Ammon's horn (tissue), 1 donor: Measurements from ENCODE around the gene ADAP1.
"Not testable (repeated sequence)": the region's sequence is repeated elsewhere in the genome, so short reads cannot be mapped to it uniquely, and the experiment has no call there.

Experiments used
- DNase-seq: peaks from one replicate; pipeline ENCODE4 v3.0.0-alpha.2; 2016; ENCODE audit warnings: low spot score

Gene ADAP1, protein sequence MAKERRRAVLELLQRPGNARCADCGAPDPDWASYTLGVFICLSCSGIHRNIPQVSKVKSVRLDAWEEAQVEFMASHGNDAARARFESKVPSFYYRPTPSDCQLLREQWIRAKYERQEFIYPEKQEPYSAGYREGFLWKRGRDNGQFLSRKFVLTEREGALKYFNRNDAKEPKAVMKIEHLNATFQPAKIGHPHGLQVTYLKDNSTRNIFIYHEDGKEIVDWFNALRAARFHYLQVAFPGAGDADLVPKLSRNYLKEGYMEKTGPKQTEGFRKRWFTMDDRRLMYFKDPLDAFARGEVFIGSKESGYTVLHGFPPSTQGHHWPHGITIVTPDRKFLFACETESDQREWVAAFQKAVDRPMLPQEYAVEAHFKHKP

GRCh38 chr7:954330-955238, at the start of gene ADAP1:
ADAP1 (minus strand) TSS chr7:954680; CDS start chr7:954477, 203 bp downstream.
- DNase-seq = peak; percentile 61

GRCh38 chr7:1002445-1002844, 48.0 kb upstream of the ADAP1 start:
- DNase-seq = not testable (repeated sequence)

DNA sequence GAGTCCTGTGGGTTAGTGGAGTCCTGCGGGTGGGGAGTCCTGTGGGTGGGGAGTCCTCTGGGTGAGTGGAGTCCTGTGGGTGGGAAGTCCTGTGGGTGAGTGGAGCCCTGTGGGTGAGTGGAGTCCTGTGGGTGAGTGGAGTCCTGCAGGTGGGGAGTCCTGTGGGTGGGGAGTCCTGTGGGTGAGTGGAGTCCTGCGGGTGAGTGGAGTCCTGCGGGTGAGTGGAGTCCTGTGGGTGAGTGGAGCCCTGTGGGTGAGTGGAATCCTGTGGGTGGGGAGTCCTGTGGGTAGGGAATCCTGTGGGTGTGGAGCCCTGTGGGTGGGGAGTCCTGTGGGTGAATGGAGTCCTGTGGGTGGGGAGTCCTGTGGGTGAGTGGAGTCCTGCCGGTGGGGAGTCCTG, 47.5 kb upstream of the ADAP1 start:
- not testable (repeated sequence) for DNase-seq

GRCh38 chr7:1001069-1001770, 46.7 kb upstream of the ADAP1 start:
- not testable (repeated sequence) for DNase-seq

DNA sequence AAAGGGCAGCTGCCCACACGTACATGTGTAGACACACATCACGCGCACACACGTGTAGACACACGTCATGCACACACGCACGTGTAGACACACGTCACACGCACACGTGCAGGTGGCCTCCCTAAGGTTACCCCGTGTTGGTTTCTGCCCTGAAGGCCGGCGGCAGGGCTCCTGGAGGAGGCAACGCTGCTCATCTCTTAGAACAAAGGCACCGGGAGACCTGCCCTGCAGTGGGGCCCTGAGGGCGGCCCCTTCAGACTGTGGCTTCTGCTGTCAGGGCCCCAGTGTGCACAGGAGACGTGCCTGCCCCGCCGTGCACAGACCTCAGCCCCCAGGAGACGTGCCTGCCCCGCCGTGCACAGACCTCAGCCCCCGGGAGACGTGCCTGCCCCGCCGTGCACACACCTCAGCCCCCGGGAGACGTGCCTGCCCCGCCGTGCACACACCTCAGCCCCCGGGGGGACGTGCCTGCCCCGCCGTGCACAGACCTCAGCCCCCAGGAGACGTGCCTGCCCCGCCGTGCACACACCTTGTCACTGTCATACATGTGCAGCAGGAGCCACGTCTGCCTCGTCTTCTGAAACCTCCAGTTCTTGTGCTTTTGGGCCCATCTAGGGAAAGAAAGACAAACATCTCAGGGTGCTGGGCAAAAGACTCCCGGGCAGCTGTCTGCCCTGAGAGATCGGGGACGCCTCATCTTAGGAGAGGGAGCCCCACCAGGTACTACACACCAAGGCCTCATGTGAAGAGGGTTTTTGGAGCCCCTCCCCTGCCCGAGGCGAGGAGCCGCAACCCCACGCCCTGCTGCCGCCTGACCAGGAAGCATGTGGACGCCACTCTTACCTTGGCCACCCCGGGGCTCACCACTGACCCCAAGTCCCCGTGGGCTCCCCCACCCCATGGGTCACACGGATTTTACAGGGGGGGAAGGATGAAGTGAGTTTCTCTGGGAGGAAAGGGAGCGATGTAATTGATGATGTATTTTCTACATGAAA, 45.8 kb upstream of the ADAP1 start:
- no peak for DNase-seq

DNA sequence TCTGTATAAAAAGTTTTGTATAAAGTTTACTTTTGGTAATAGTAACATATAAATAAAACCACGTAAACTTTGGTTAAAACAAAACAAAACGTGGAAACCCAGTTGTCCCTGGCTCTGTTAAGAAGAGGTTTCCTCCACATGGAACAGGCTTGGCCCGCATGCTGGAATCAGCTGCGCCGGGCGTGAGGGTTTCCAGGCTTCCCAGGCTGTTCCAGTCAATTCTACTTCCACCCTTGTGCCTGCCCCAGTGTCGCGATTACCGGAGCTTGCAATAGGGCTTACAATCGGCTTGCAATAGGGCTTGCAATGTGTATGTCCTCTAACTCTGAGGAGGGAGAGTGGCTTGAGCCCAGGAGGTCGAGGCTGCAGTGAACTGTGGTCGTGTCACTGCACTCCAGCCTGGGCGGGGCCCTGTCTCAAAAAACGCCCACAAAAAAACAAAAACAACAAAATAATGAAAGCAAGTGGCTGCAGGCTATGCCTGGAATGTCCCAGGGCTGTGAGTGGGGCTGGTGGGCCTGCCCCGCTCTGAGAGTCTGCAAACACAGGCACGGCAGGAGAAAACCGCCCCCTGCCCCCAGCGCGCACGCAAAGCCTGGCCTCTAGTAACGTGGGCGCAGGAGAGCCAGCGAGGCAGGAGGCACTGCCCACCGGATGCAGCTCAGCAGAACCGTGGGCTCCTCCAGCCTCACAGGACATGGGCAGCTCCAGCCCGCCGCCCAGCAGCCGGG, 44.8 kb upstream of the ADAP1 start:
- DNase-seq = no peak

DNA sequence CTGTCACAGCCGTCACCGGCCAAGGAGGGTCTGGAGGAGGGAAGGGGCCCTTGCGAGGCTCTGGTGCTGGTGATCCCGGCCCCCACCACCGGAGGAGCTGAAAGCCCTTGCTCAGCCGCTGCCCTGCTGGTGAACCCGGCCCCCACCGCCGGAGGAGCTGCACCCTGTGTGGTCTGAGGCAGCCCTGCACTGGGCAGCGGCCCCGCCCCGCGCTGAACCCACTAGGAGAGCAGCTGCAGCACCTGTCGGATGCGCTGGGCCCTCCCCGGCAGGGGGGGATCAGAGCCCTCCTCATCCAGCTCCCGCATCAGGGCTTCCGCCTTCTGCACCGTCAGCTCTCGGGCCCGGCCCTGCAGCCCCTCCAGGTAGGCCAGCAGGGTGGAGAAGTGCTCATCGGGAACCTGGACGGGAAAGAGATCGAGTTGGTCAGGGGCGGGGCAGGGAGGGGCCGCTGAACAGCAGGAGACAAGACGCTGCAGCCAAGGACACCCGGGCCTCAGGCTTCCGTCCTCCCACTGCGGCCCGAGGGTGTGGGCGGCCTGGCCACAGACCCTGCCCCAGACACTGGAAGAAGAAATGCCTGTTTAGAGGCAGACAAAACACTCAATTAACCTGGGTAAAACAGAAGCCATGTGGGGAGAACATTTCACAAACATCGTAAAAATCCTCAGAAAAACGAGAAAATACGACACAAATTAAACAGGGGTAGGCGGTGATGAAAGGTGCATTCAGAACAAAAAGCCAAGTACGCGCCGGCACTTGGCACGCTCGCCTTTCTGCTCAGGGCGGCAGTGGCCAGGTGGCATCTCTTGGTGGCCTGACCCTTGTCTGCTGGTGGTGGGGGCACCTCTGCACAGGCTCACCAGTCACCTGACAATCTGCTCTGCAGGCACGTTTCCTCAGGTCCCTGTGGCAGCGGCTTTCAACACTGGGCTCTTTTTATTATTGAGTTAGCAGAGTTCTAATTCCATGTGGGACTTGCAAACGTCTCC, 43.2 kb upstream of the ADAP1 start:
- DNase-seq = no peak

DNA sequence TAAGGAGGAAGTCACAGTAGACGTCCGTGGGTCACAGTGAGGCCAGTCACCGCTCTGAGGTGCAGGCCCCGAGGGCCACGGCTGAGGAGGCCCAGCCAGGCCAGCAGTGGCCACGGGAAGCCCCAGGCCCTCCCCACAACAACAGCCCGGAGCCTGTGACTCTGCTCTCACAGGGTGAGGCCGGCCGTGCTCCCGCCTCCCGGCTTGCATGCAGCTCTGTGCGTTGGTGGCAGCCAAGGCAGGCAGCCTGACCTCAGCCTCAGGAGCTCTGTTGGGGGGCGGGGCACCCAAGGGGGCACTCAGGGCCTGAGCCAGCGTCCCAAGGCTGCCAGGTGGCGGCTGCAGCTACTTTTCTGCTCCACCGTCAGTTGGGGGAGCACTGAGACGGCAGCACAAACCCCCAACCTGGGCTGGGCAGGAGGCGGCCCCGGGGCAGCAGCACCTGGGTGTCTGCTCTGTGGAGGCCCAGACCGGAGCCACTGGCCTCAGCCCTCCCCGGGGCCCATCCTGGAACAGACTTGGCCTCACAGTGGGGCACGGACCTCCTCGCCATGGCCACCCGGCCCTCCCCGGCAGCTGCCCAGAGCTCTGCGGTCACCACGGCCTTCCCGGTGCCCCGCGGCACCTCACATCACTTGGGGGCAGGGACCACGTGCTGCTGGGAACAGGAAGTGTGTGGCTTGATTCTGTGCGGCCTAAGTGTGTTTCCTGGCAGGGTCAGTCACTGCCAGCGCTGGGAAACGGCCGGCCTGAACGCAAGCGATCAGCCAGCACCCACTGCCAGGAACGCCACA, 41.8 kb upstream of the ADAP1 start:
- no peak for DNase-seq

GRCh38 chr7:995571-995970, 41.1 kb upstream of the ADAP1 start:
- no peak for DNase-seq

DNA sequence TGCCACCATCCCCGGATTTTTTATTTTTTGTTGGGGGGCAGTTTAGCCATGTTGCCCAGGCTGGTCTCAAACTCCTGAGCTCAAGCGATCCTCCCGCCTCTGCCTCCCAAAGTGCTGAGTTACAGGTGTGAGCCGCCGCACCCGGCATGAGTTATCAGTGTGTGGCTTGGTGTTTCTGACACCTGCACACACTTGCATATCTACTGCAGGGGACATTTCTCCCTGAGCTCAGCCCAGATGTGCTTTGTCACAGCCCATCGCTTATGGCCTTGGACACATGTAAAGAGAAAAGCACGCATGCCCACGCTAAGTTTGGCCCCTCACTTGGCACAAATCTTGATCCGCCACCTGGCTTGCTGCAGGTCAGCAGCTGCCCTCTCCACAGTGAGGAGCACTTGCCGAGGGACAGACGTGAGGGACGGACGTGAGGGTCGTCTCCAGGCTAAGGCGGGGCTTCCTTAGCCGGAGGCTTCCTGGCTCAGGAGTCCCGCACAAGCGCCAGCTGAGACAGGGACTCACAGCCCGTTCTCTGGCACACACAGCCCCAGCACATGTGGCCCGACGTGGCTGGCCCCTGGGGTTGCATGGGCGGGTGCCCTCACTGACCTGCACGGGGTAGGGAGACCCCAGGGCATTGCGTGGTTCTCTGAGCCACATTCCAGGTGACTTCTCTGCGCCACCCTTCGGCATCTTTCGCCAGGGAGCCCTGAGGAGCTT, 40.3 kb upstream of the ADAP1 start:
- DNase-seq = no peak

DNA sequence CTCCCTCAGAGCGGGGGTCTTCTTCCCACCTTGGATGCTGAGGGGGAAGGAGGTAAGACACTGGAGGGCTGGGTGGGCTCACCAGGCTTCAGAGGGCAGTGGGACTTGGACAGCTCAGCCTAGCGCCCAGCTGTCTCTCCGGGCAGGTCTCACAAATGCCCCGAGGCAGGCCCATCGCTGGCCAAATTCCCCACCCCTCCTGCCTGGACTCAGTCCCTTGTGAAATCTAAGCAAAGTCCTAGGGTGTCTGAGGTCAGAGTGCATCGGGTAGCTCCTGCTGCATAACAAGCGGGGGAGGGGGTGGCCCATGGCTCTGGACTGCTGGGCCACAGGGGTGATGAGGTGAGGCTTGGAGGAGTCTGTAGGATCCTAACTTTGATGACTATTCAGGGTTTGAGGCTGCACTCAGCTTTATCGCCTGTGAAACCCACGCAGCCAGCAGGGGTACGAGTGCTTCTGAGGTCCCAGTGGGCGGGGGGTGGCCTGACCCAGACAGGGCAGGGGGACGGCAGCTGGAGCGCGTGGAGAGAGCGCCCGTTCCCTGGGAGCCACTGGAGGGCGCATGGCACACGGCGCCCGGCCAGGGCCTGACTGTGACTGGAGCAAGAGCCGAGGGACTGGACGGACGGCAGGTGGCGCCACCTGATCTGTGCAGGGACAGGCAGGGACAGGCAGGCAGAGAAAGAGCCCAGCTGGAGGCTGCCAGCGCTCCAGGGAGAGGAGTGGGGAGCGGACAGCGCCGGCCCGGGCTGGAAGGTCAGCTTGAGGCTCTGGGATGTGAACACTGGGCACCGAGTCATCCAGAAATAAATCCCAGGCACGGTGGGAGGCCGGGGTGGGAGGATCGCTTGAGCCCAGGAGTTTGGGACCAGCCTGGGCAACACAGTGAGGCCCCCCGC, 38.5 kb upstream of the ADAP1 start:
- DNase-seq = peak; percentile 100

- DNase-seq = no peak
These were observed 37.5 kb upstream of the ADAP1 start for GRCh38 chr7:991729-992656.

- no peak for DNase-seq
These were observed 36.7 kb upstream of the ADAP1 start for GRCh38 chr7:990933-991728.

DNA sequence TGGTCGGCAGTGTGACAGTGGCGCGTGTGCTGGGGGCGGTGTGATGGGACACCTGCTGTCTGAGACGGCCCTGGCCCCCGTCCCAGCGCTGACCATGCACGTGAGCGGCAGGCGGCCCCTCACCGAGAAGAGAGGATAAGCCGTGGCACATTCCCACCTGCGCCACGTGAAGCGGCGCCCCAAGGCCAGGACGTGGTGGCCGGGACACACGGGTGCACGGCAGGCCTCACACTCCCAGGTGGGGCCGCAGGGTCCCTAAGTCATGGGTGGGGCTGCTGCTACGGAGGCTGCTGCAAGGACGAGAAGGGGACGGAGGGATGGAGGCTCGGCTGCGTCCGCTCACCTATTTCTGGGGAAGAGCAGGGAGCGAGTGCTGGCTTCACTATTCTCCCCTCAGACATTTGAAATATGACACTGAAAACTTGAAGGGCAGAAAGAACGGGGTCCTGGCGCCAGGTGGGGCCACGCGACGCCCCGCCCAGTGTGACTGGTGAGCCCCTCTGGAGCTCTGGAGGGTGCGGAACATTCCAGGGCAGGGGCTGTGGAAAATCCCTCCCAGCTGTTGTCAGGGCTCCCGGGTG, 36.0 kb upstream of the ADAP1 start:
- DNase-seq = no peak
